Endothelial cell (in vitro differentiated cells): ENCODE data around the gene OR4D11. TPM values are rescaled to one million over a fixed set of nuclear protein-coding genes. Genes with fewer than 3 reads are reported as not detected.

Experiments used
- DNase-seq: peaks from one replicate; pipeline ENCODE4 v3.0.0; 2021; ENCODE audit warnings: low spot score
- H3K27ac Mint-ChIP-seq: one replicate; pipeline ENCODE4 v1.8.0; 2021; ENCODE audit warnings: mixed read lengths, inconsistent platforms; ENCODE audit not compliant: unreplicated experiment
- H3K27me3 Mint-ChIP-seq: one replicate; pipeline ENCODE4 v1.8.0; 2021; ENCODE audit warnings: mild to moderate bottlenecking, moderate library complexity, mixed read lengths, inconsistent platforms; ENCODE audit not compliant: unreplicated experiment
- H3K36me3 Mint-ChIP-seq: one replicate; pipeline ENCODE4 v1.8.0; 2021; ENCODE audit warnings: mild to moderate bottlenecking, low read depth, mixed read lengths, inconsistent platforms; ENCODE audit not compliant: unreplicated experiment
- H3K4me1 Mint-ChIP-seq: one replicate; pipeline ENCODE4 v1.8.0; 2021; ENCODE audit warnings: mild to moderate bottlenecking, mixed read lengths, inconsistent platforms; ENCODE audit not compliant: unreplicated experiment
- H3K4me3 Mint-ChIP-seq: one replicate; pipeline ENCODE4 v1.8.0; 2021; ENCODE audit warnings: mild to moderate bottlenecking, mixed read lengths, inconsistent platforms; ENCODE audit not compliant: unreplicated experiment
- H3K9me3 Mint-ChIP-seq: one replicate; pipeline ENCODE4 v1.8.0; 2021; ENCODE audit warnings: mixed read lengths, inconsistent platforms; ENCODE audit not compliant: unreplicated experiment
- CTCF ChIP-seq: fragments of 200-600 bp; sonication (generic); IDR thresholded peaks from one replicate; pipeline ENCODE4 v1.5.0; 2021; ENCODE audit warnings: antibody characterized with exemption; ENCODE audit not compliant: unreplicated experiment
- long read RNA-seq: library from polyadenylated mRNA; unstranded; transcript quantifications from one replicate; pipeline ENCODE4 v2.0.0, GENCODE V29; 2020; ENCODE audit not compliant: unreplicated experiment
- total RNA-seq: library from RNA; stranded (reverse); fragmentation: NEBNext Ultra II Directional; extraction: Animal tissue kit (Norgen Biotek cat#: 25700); gene quantifications from one replicate; pipeline ENCODE4 v1.2.1, GENCODE V29; 2021; ENCODE audit not compliant: unreplicated experiment

OR4D11 gene
- not detected for total RNA-seq
- long read RNA-seq: 0 reads

DNA sequence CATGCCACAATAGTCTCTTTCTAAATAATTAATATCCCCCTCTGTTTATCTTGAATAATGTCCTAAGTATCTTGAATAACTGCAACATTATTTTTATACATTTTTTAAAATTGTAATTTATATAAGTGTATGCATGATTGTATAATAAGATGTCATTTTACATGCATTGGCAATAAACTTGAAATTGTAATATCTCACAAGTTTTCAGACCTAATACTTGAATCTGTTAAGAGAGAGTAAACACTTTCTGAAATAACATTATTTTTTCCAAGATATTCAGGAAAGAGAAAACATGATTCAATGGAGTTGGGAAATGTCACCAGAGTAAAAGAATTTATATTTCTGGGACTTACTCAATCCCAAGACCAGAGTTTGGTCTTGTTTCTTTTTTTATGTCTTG lies at the start of gene OR4D11:
Gene OR4D11 (plus strand): TSS at position 301 of the 400 bp plus-strand sequence. CDS start 0 bp downstream, at position 301.
- no peaks in the 10 kb centered on the region for H3K27me3 Mint-ChIP-seq
- no peak within 1 kb of the TSS for H3K4me3 Mint-ChIP-seq
- H3K9me3 Mint-ChIP-seq: no peaks in the 10 kb centered on the region
- no peaks in the 10 kb centered on the region for H3K4me1 Mint-ChIP-seq
- TF ChIP-seq CTCF: no peak
- DNase-seq: no peak
- H3K27ac Mint-ChIP-seq: no peak within 1 kb of the TSS
- H3K36me3 Mint-ChIP-seq: no peaks in the 10 kb centered on the region

- no peak for DNase-seq
- Mint-ChIP-seq H3K4me1 (no peaks in the 10 kb centered on the region), H3K4me3 (no peak within 1 kb of the TSS), H3K27me3 (no peaks in the 10 kb centered on the region), H3K27ac (no peak within 1 kb of the TSS), H3K9me3 (no peaks in the 10 kb centered on the region), H3K36me3 (no peaks in the 10 kb centered on the region)
- no peak for TF ChIP-seq CTCF
Observed at GRCh38 chr11:59456661-59457060, 46.7 kb upstream of the OR4D11 start, which contains the start of gene OR4D6. TSS of gene OR4D6 (plus strand) at chr11:59456961. CDS start at chr11:59456961, 0 bp downstream.

GRCh38 chr11:59459916-59460315 lies 43.5 kb upstream of the OR4D11 start:
- TF ChIP-seq CTCF: no peak
- no peaks in the 10 kb centered on the region for H3K9me3 Mint-ChIP-seq
- H3K4me1 Mint-ChIP-seq: no peaks in the 10 kb centered on the region
- no peaks in the 10 kb centered on the region for H3K36me3 Mint-ChIP-seq
- H3K4me3 Mint-ChIP-seq: no peak overlapping the region
- no peak overlapping the region for H3K27ac Mint-ChIP-seq
- no peak for DNase-seq
- no peaks in the 10 kb centered on the region for H3K27me3 Mint-ChIP-seq

DNA sequence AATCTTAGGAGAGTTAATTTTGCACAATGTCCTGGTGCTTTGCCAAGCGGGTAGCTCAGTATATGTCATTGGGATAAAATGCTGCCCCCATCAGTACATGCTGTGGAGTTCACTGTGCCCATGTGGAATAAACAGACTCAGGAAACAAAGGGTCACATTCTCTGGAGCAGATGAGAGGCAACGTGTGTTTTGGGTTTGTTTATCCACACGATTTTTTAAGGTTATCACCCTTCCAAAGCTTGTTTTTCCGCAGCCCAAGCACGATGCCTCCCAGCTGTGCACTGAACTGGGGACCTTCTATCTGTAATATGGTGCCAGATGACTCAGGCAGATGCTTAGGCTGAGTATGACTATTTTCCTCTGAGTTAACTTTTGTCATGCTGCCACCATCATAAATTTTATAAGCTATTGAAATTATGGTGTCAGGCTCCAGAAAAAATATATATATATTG lies 40.2 kb upstream of the OR4D11 start:
- Mint-ChIP-seq H3K9me3 (no peaks in the 10 kb centered on the region), H3K27me3 (no peaks in the 10 kb centered on the region), H3K4me1 (no peaks in the 10 kb centered on the region), H3K36me3 (no peaks in the 10 kb centered on the region), H3K4me3 (no peak overlapping the region), H3K27ac (no peak overlapping the region)
- no peak for DNase-seq
- TF ChIP-seq CTCF: no peak

GRCh38 chr11:59473015-59473414 lies 30.4 kb upstream of the OR4D11 start, which contains the start of gene OR4D10:
TSS of gene OR4D10 (plus strand) at chr11:59473315. CDS start at chr11:59477430, 4,115 bp downstream.
- Mint-ChIP-seq H3K4me3 (no peak within 1 kb of the TSS), H3K27ac (no peak within 1 kb of the TSS), H3K27me3 (no peaks in the 10 kb centered on the region), H3K36me3 (no peaks in the 10 kb centered on the region), H3K9me3 (no peaks in the 10 kb centered on the region), H3K4me1 (peaks cover 4% of the 10 kb centered on the region)
- no peak for DNase-seq
- no peak for TF ChIP-seq CTCF
